LNCAP (cell line): ENCODE measurements around the gene NAPEPLD.

Experiments used
- CTCF ChIP-seq: fragments of 450-650 bp; IDR thresholded peaks from 2 replicates; pipeline ENCODE4 v1.5.1; 2017; ENCODE audit warnings: mild to moderate bottlenecking

NAPEPLD gene

GRCh38 chr7:103116511-103116910 lies 32.4 kb downstream of the NAPEPLD start:
- TF ChIP-seq CTCF, result no peak

- no peak for TF ChIP-seq CTCF
These were observed 33.1 kb downstream of the NAPEPLD start for GRCh38 chr7:103115771-103116170.

DNA sequence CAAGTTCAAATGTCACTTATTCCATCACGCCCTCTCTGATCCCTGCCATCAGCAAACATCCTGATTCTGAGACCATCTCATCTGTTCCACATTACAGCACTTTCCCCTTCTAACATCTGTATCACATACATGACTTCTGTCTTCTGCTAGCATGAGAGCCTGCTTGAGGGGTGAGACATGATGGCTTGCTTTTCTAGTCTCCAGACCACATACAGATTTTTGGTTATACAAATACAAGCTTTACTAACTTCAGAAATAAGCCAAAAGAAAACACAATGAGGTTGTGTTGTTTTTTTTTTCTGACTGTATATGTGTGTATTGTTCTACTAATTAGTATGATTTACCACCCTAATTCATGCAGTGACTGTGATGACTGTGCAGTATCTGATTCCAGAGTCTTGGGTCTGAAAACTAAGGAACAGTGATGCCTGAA lies 34.3 kb downstream of the NAPEPLD start:
- TF ChIP-seq CTCF, result no peak

DNA sequence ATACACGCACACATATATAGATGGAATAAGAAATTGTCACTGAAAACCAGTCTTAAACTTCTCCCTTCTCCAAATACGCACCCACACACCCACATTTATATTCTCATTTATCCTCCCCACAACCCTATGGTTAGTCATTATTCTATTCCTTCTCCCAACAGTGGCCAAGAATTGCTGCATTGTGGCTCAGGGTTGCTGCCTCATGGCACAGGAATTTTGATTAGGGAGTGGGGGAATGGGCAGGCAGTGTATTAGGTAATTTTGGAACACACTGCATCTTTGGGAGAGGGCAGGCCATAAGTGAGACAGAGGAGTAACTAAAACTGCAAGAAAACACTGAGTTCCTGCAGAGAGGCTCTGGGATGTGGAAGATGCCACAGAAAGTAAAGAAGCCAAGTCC lies 35.7 kb downstream of the NAPEPLD start:
- no peak for TF ChIP-seq CTCF

- no peak for TF ChIP-seq CTCF
These were observed 42.7 kb downstream of the NAPEPLD start for GRCh38 chr7:103106005-103106702.

- TF ChIP-seq CTCF, result no peak
These were observed 47.4 kb downstream of the NAPEPLD start for GRCh38 chr7:103101543-103101942.

DNA sequence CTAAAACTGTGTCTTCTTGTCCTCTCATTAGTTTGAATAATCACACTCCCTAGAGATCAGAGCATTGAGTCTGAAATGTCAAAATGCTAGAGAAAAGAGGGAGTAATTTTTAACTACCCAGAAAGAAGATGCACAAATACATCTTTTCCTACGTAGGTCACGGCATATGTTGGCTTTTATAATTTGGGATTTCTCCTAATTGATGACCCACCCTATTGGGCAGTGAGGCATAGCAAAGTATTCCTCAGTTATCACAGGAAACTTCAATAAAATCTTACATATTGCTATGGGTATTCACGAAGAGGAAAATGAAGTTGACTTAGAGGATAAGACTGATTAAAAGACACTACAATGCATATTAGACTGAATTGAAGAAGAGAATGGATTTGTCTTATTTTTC lies 48.6 kb downstream of the NAPEPLD start:
- no peak for TF ChIP-seq CTCF

DNA sequence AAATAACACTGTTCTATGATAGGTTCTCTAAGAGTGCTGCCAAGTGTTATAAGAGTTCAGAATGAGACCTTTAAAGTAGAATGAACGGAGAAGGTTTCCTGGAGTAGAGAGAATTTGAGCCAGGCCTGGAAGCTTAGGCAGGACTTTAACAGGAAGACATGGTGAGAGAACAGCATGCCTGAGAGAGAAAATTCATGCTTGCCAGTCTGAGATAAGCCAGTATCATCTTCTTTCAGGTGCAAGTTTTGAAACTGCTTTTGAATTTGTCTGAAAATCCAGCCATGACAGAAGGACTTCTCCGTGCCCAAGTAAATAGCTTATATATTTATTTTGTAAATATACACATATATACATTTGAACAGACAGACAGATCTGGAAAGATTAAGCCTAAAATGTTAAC lies 51.9 kb downstream of the NAPEPLD start:
- TF ChIP-seq CTCF, result no peak
